GM18502 (cell line): ENCODE measurements around the gene COL20A1.

Source experiments
- ATAC-seq: cut with Tn5 transposase; IDR thresholded peaks from one replicate; pipeline ENCODE4 v1.9.1; 2021; ENCODE audit warnings: mild to moderate bottlenecking; ENCODE audit not compliant: unreplicated experiment, poor library complexity

COL20A1 gene

DNA sequence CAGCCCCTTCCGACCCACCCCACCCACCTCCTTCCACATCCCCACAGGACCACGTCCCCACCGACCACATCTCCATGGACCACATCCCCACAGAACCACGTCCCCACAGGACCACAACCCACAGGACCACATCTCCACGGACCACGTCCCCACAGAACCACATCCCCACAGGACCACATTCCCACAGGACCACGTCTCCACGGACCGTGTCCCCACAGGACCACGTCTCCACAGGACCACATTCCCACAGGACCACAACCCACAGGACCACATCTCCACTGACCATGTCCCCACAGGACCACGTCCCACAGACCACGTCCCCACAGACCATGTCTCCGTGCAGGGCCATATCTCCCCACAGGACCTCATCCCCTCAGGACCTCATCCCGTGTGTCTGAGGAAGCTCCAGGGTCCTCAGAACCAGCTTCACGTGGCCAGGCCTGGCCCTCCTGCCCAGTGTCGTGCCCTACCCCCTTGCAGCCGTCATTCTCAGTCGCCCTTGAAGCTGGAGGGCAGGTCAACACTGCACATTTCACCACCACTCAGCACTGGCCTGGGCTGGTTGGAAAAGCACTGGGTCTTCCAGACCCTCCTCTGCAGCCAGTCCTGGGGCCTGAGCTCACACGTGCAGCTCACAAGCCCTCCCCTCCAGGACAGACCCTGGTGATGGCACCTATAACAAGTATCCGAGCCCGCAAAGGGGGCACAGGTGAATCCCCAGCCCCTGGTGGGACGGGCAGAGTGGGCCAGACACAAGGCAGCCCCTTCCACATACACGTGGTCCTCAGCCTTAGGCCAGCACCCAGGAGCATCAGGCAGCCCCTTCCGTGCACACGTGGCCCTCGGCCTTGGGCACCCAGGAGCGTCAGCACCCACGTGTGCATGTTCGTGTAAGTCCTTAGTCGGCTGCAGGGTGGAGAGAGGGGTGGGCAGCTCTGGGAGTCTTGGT, 64.2 kb downstream of the COL20A1 start:
- no peak for ATAC-seq

DNA sequence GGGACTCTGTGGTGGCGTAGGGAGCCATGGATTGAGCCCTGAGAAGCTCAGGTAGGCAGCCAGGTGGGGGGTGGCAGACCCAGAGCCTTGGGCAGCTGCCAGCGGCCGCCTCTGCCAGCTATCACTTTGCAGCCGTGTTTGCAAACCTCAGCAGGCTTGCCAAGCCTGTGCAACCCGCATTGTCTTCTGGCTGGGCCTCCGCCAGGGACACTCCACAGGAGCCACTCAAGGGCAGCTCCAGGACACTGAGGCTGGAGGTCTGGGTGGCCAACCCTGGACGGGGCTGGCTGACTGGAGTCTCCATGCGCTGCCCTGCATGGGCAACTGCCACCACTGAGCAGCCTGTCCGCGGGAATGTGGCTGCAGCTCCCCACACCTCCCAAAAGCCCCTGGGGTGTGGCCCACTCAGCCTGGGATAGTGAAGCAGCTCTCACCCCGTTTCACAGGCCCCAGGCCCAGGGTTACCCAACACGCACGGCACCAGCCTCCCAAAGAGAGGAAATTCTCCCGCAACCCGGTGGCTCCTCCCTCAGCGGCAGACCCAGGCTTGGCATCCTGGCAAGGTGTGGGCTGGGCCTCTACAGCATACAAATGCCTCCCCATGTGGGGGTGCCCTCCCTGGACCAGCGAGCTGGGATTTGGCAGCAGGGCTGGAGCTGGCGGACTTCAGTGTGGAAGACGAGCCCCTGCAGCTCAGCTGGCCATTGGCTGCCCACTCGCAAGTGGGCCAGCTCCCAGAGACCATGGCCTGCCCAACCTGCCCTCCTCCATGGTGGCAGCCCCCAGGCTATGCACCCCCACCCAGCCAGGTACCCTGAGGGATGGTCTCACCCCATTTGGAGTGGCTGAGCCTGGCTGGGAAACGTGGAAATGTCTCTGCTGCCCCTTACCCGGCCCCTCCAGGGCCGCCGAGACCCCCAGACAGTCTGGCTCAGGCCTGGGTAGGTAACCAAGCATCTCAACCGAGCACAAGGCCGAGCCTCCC, 65.2 kb downstream of the COL20A1 start:
- no peak for ATAC-seq

DNA sequence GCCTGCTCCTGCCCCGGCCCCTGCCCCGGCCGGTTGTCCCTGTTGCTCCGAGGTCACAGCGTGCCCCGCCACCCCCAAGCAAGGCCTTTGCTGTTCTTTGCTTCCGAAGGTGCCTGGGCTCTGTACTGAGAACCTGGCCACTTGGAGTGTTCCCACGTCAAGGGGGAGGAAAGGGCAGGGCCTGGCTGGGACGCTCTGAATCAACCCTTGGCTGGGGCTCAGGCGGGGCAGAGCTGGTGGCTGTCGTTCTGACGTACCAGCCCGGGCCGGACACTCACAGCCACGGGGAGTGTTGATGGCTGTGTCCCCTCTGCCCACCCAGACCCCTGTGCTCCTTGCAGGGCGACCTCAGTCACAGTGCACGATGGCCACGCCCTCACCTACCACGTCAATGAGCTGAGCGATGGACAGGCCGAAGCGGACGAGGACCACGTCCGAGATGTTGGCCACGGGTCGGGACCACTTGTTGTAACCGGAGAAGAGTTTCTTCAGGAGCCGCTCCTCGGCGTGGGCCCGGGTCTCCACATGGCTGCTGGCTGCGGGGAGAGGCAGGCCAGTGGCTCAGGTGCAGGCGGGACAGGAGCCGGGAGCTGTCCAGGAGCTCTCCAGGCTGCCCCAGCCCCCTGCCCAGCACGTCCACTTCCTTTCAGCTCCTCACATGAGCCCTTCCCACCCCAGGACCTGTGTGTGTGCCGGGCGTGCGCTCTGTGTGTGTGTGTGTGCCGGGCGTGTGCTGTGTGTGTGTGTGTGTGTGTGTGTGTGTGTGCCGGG, 66.4 kb downstream of the COL20A1 start:
- ATAC-seq: no peak

DNA sequence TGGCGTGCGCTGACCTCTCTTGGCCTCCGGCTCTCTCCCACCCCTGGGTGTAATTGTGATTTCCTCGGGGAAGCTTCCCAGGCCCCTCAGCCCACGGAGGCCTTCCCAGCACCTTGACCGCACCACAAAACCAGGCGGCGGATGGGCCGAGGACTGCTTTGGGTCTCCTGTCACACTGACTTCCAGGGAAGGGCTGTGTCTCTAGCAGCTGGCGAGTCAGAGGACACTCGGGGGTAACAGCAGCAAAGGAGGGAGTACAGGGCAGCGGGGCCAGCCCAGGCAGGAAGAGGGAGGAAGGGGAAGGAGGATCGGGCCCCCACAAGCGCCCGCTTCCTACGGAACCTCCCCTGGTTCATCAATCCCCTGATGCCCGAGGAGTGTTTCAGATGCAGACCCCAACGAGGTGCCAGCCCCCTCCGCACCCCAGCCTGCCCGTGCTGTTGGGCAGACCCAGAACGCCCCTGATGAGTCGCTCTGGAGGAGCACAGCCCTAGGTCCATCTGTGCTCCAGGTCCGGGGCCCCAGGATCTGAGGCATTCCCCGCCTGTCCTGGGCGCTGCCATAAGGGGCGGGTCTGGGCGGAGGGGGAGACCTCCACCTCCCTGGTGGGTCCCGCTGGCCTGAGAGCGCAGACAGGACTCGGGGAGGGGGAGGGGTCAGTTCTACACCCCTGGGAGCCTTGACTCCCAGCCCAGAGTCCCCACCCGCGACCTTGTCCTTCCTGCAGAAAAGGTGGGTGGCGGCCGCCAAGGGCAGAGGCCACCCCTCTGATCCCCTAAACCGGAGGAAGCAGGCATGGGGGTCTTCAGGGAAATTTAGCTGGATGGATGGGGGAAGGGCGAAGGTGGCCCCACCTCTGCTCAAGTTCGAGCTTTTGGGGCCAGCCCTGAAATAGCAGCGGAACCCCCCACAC, 67.2 kb downstream of the COL20A1 start:
- ATAC-seq: no peak

GRCh38 chr20:63360850-63361518, 68.0 kb downstream of the COL20A1 start, which contains the start of gene CHRNA4:
Gene CHRNA4, minus strand, starts transcription at chr20:63361349. Its CDS starts 184 bp downstream, at chr20:63361165.
- ATAC-seq: no peak

- no peak for ATAC-seq
Observed at GRCh38 chr20:63361519-63362435, 68.8 kb downstream of the COL20A1 start.

DNA sequence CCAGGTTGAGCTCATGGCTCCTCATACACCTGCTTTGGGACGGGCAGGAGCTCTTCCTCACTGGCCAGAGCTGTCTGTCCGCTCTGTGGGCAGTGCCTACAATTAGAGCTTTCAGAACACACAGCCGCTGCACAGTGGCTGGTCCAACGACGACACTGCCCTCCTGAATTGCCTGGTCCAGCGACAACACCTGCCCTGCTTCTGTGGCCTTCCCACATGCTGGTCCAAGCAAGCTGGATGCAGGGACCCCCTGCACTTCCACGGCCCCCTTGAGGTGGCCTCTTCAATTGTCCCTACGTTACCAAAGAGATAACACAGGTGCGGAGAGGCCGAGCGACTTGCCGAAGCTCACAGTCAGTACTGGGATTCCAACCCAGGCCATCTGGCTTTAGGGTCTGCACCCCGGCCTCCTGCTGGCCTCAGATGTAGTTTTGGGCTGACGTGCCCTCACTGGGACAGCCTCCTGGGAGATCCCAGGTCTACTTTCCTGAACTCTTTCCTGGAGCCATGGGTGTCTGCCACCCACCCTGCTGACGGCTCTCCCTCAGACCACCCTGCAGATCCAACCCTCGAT, 69.5 kb downstream of the COL20A1 start:
- ATAC-seq: no peak

DNA sequence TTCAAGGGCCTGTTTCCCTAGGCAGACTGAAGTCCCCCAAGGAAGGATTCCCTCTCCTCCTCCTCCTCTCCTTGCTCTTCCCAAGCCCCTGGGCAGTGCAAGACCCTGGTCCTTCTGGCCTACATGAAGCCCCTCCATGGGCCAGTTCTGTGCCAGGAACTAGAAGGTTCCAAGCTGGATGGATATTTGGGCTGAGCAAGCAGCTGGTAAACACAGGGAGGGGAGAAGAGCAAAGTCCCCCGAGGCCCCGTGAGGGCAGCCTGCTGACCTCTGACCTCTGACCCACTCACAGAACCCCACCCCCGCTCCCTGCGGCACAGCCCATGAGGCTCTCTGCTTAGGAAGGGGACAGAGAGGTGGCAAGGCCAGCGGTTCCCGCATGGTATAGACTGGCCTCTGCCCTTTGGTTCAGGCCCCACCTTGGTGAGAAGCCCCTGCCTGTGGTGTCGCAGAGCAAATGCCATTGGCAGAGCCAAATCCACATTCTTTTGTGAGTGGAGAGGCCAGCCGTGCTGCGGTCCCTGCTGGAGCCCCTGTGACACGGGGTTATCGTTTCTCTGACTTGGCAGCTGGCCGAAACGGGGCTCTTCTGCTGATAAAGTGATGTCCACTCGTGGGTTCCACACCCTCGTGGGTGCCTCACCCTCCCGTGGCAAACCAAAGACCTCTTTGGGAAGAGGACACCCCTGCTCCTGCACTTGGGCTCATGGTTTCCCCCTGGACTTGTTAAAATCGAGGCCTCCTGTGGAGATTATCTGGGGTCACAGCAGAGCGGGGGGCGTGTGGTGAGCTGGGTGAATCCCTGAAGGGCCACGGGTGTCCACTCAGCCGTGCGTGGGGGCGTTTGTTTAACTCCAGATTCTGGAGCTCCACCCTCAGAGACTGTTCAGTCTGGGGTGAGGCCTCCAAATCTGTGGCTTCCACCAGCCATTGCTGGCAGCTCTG, 70.3 kb downstream of the COL20A1 start:
- no peak for ATAC-seq

DNA sequence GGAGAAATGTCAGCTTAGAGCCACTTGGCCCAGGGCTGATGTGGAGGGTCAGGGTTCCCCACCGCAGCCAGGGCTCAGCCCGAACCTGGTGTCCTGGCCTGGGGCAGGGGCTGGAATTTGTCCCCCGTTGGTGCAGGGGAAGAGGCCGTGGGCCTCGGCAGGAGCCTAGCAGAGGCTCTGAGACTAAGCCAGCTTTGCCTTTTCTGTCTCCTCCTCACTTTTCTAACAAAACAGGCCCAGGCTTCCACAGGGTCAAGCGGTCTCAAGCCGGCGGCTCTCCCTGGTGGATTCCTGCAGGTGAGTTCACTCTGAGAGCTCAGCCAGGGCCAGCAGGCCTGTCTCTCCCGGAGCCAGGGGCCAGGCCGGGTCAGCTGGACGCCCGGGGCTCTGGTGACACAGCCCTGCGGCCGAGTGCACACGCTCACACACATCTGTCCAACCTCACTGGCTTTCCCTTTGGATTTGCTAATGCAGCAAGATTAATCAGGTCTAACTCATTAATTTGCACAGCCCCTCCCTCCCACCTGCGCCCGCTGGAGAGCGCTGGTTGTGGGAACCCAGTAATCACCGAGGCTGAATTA, 71.1 kb downstream of the COL20A1 start:
- ATAC-seq: no peak

DNA sequence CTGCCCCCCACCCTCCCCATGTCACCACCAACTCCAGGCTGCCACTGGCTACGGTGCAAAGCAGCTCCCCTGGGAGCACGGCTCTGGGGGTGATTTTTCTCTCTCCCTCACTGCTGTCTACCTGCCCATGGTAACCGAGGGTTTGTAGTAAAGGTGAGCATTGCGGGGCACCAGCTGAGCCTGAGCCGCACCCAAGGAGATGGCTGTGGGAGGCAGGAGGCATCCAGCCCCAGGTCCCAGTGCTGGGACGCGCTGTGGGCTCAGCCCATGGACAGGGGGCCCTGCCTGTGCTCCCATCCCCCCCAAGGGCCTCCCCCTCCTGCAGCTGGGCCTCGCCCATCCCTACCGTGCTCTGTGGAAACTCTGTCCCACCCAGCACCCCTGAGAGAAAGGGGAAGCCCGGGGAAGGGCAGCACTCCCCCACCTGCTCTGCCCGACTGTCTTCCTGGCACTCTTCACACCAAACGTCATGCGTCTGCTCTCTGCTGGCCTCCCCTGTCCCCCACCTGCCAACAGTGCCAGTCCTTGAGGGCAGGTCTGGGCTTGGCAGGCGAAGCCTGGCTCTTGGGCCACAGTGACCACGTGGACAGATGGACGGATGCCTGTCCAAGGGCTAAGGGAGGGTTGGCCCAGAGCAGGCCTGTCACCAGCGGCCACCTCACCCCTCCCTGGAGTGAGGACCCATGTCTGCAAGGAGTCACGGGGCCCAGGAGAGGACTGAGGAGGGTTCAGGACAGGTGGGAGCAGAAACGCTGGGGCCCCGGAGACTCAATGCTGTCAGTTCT, 72.0 kb downstream of the COL20A1 start:
- ATAC-seq: no peak

GRCh38 chr20:63365601-63366389, 72.8 kb downstream of the COL20A1 start:
- ATAC-seq: no peak

- ATAC-seq: no peak
Observed at GRCh38 chr20:63366390-63367365, 73.7 kb downstream of the COL20A1 start.

DNA sequence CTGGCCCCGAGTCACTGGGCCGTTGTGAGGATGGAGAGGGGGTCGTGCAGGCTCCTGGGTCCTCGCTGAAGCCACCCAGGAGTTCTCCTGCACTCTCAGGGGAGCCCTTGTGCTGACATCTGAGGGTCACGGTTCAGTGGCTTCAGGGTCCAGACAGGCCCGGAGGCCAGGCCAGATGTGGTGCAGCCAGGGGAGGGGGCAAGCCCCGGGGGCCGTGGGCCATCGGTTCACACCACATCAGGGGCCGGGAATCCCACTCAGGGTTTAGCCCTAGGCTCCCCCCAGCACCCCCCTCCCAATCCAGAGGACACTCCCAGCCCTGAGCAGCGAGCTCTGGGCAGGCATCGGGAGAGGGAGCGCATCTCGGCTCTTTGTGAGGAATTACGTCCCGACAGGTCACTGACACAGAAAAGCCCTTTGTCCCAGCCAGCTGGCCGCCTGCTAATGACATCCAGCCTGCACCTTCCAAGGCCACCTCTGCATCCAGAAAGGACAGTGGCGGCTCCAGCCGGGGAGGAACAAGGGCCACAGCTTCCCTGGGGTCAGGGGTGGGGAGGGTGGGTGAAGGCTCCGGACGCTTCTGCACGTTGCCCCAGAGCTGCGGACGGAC, 74.6 kb downstream of the COL20A1 start:
- no peak for ATAC-seq
